Lower leg skin (tissue), 4 donors: ENCODE data around the gene TAAR2. TPM values are rescaled to one million over a fixed set of nuclear protein-coding genes. Genes with fewer than 3 reads are reported as not detected.

Experiments
- DNase-seq, 2 donors: peaks; one replicate each; pipeline ENCODE4 v3.0.0-alpha.2; 2019; ENCODE audit warnings: low spot score in 2 of 2
- H3K4me3 ChIP-seq: fragments of 200-600 bp; sonication (generic); 2 replicates; pipeline ENCODE4 v1.5.1; 2017; ENCODE audit warnings: mild to moderate bottlenecking, low read depth; ENCODE audit not compliant: poor library complexity, severe bottlenecking
- CTCF ChIP-seq, 3 donors: fragments of 450-650 bp; IDR thresholded peaks; one replicate each; pipeline ENCODE4 v1.5.1; 2016; ENCODE audit warnings: antibody characterized with exemption in 3 of 3, mild to moderate bottlenecking in 3 of 3, moderate library complexity in 2 of 3
- POLR2A ChIP-seq, 2 donors: fragments of 450-650 bp; IDR thresholded peaks; one replicate each; pipeline ENCODE4 v1.6.1; 2016 to 2017; ENCODE audit warnings: antibody characterized with exemption in 2 of 2, mild to moderate bottlenecking in 1 of 2, moderate library complexity in 1 of 2
- WGBS, 2 donors: methylation state at CpG; one replicate each; pipeline ENCODE4 v1.1.5; 2018; 5-methylcytosine and 5-hydroxymethylcytosine counted together
- intact Hi-C: fragments of 100-400 bp; cut with DNase I; formaldehyde crosslinking; loops from one replicate; pipeline ENCODE4 v1.15.0; 2023; ENCODE audit warnings: low total_unique reads
- total RNA-seq, 4 donors: library from RNA; depleted of rRNA; stranded (reverse); fragments of >200 nt; gene quantifications; one replicate each; pipeline ENCODE4 v1.1.0, GENCODE V29; 2016

TAAR2 gene
- total RNA-seq, 4 donors from 2014 or later: not detected

GRCh38 chr6:132571774-132572173 lies 52.3 kb downstream of the TAAR2 start:
- H3K4me3 ChIP-seq: no peak overlapping the region
- TF ChIP-seq POLR2A (IDR thresholded peaks at IDR 0.05): no peak
- no peak for TF ChIP-seq CTCF (IDR thresholded peaks at IDR 0.05)
- intact Hi-C loops: no loop called here
- DNase-seq: no peak

GRCh38 chr6:132570221-132570777 lies 53.8 kb downstream of the TAAR2 start, which contains the start of gene TAAR6:
TAAR6 (plus strand) TSS chr6:132570322; CDS start chr6:132570322, 0 bp downstream.
- DNase-seq: no peak
- H3K4me3 ChIP-seq: no peak within 1 kb of the TSS
- TF ChIP-seq CTCF (IDR thresholded peaks at IDR 0.05): no peak
- no peak for TF ChIP-seq POLR2A (IDR thresholded peaks at IDR 0.05)
- WGBS, 2 donors: 80 to 85% methylated on average over 15 of the region's 15 CpGs
- intact Hi-C loops: no loop called here

GRCh38 chr6:132569170-132569569 lies 54.9 kb downstream of the TAAR2 start:
- TF ChIP-seq POLR2A (IDR thresholded peaks at IDR 0.05): no peak
- TF ChIP-seq CTCF (IDR thresholded peaks at IDR 0.05): no peak
- WGBS, 2 donors: 38 to 48% methylated on average over 4 of the region's 4 CpGs

GRCh38 chr6:132568611-132569010 lies 55.5 kb downstream of the TAAR2 start:
- TF ChIP-seq CTCF (IDR thresholded peaks at IDR 0.05) (no peak), POLR2A (IDR thresholded peaks at IDR 0.05) (no peak)
- intact Hi-C loops: no loop called here
- H3K4me3 ChIP-seq: no peak overlapping the region
- DNase-seq: no peak
- 61 to 65% methylated on average over 6 of the region's 6 CpGs for WGBS, 2 donors

More at GRCh38 chr6:132569170-132569569, 54.9 kb downstream of the TAAR2 start:
- DNase-seq: no peak
- intact Hi-C loops: no loop called here
- H3K4me3 ChIP-seq: no peak overlapping the region

- intact Hi-C loops: no loop called here
- no peak for TF ChIP-seq POLR2A (IDR thresholded peaks at IDR 0.05)
- TF ChIP-seq CTCF (IDR thresholded peaks at IDR 0.05): no peak
- WGBS, 2 donors: 78 to 92% methylated on average over 1 of the region's 1 CpG
- DNase-seq: no peak
- H3K4me3 ChIP-seq: no peak overlapping the region
Measured at GRCh38 chr6:132567566-132567965, 56.5 kb downstream of the TAAR2 start.

Other genes with a start within 250 kb of the TAAR2 start
- gene MOXD1, start 222.8 kb downstream of the TAAR2 start, total RNA-seq: 10 to 100 TPM; 12.8 to 17.8 (median 13.9) TPM
- 10 to 100 TPM; 30.1 to 48.2 (median 33.3) TPM for gene STX7, start 111.2 kb downstream of the TAAR2 start, total RNA-seq
- gene TAAR9, start 86.0 kb downstream of the TAAR2 start, total RNA-seq: not detected
- not detected for gene TAAR8, start 71.6 kb downstream of the TAAR2 start, total RNA-seq
- gene TAAR6, start 54.0 kb downstream of the TAAR2 start, total RNA-seq: not detected
- not detected for gene TAAR5, start 34.5 kb downstream of the TAAR2 start, total RNA-seq
- not detected for gene TAAR1, start 34.9 kb upstream of the TAAR2 start, total RNA-seq
- 1 to 10 TPM in 1 of 4 donors, under 1 TPM in 2, not detected in 1; 0.15 to 1.4 (median 0.23) TPM for gene VNN1, start 89.8 kb upstream of the TAAR2 start, total RNA-seq
- 1 to 10 TPM in 1 of 4 donors, under 1 TPM in 1, not detected in 2; 0.76 to 8.9 TPM for gene VNN2, start 133.6 kb upstream of the TAAR2 start, total RNA-seq
- gene SLC18B1, start 174.4 kb upstream of the TAAR2 start, total RNA-seq: 1 to 10 TPM; 5.2 to 8.0 (median 7.2) TPM
- gene RPS12, start 190.3 kb upstream of the TAAR2 start, total RNA-seq: 1,000 to 10,000 TPM; 1,538 to 3,275 (median 2,471) TPM